ENCODE measurements around the gene FAM83E.
"Not testable (repeated sequence)": the region's sequence is repeated elsewhere in the genome, so short reads cannot be mapped to it uniquely, and the experiment has no call there.

The FAM83E gene

DNA sequence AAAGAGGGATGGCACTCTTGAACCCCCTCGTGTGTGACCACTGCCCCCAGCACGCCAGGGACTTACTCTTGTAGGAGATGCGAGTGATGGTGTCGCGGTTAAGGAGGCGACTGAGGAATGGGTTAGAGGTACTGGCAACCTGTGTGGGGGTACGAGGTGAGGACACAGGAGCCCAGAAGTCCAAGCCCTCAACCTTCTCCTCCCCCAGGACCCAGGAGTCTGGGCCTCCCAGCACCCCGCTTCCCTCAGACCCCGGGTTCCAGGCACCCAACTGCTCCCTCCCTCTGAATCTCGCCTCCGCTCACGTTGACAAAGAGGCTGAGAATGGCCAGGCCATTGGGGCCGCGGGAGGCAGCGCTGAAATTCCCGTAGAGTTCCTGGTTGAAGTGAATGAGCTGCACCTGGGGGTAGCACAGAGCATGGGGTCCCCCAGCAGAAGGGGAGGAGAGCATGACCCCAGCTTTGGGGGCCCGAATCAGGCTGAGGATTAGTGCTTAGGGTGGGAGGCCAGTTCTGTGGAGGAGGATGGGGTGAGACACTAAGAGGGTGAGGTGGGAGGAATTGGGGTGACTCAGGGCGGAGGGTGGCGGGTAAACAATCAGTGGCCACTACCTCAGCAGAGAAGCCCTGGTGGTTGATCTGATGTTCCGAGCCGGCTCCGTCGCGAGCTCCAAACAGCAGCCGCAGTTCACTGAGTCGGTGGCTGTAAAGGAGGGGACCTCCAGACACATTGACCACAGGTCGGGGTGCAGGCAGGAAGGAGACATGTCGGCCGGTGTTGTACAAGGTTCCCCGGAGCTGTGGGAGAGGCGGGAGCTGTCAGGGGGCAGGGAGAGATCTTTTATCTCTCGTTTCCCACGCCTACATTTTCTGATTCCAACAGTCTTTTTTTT lies 24.9 kb upstream of the FAM83E start:
- no peak for DNase-seq (ENCODE audit: low spot score)

DNA sequence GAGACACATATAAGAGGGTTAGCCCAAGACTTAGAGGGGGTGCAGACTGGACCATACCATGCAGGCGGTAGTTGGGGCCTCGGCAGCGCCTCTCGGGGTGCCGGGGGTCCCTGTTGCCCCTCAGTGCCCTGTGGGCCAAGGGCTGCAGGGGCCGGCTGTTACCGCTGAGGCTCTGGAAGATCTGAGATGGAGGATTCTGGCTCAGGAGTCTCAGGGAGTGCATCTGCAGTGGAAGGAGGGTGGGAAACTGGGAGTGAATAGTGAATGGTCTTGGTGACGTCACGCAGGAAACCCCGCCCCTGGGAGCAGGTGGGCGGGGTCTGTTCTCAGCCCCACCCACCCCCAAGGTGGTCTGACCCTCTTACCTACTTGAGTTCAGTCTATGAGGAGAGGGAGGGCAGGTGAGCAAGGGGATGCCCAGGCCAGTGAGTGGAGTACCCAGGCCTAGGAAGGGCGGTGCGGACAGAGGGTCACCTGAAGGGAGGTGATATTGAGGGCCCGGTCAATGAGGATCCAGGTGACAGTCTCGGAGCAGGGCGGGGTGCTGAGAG lies 24.0 kb upstream of the FAM83E start:
- DNase-seq (ENCODE audit: low spot score), result no peak

DNA sequence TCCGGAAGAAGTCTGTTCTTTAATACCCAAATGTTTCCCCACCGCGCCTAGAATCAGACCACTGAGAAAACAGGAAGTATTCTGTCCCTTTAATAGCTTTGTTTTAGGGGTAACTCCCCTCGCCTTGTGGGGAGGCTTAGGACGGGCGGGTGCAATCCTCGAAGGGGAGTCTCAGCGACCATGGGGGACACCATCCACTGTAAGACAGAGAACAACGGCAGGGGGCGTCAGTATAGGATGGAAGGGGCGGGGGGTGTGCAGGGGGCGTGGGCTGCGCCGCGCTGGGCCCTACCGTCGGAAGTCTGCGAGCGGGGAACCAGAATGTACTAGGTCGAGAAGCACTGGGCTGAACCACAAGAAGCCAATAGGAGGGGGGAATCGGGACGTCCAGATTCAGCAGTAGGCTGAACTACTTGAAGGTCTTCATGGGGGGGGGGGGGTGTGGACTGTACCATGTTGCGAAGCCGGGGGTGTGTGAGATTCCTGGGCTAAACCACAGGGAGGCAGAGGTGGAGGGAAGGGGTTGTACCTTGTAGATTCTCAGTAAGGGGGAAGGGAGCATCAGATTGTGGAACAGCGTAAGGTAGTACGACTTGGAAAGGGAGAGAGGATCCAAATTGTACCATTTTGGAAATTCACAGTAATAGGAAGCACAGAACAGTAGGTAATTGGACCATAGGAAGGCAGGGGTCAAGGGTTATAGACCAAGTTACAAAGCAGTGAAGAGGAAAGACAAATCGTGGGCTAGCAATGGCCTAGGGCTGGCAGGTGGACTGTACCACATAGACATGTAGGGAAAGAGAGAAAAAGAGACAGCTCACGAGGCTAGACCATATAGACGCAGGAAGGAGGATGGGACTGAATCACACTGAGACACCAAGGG lies 23.3 kb upstream of the FAM83E start:
- peak; percentile 95 for DNase-seq (ENCODE audit: low spot score)

DNA sequence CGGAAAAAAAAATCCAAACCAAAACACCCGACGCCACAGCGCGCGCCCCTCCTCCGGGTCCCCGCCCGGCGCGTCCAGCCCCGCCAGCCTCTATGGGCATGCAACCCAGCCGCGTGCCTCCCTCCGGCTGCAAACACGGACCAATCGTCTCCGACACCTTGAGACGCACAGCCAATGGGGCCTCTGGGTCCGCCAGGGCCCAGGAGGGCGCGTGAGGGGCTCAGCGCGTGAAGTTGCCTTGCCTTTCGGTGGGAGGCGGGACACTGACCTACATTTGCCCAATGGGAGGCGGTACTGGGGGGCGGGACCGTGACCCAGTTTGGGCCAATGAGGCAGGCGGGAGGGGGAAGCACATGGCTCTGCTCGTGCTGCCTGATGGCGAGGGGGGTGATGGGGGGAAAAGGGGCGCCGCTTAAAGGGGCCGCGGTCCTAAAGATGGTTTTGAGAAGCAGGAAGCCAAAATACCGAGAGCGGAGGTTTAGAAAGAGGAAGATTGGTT lies 22.6 kb upstream of the FAM83E start:
- peak; percentile 99 for DNase-seq (ENCODE audit: low spot score)

DNA sequence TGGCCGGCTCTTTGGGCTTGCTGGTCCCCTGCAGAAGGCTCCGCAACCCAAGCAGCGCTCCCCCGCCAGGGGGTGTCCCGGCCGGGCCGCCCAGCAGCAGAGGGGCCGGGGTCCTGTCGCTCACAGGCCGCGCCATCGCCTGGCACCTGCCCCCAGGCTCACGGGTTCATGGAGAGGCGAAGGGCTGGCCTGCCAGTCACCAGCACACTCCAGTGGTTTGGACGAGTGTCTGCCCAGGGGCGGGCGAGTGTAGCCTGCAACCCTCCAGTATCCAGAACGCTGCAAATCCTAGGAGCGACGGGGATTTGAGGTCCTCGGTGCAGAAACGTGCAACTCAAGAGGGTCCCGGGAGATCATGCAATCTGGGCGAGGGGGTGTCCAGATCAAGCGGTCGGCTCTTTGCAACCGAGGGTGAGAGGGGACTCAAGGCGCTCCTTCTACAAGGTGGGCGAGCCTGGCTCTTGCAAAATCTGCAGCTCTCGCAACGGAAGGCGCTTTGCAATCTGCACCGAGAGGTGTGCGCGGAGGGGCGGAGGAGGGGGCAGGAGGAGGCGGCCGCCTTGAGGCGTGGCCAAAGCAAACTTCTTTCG lies 22.1 kb upstream of the FAM83E start, which contains the start of gene DBP:
Gene DBP (minus strand): TSS at position 521 of the 590 bp plus-strand sequence. CDS start 385 bp downstream, at position 136.
- no peak for DNase-seq (ENCODE audit: low spot score)

GRCh38 chr19:48635966-48636858 lies 21.3 kb upstream of the FAM83E start:
- DNase-seq (ENCODE audit: low spot score), result no peak

GRCh38 chr19:48635263-48635965 lies 20.5 kb upstream of the FAM83E start:
- peak; percentile 65 for DNase-seq (ENCODE audit: low spot score)

GRCh38 chr19:48634424-48635262 lies 19.8 kb upstream of the FAM83E start:
- peak; percentile 92 for DNase-seq (ENCODE audit: low spot score)

GRCh38 chr19:48634036-48634342 lies 19.1 kb upstream of the FAM83E start:
- no peak for DNase-seq (ENCODE audit: low spot score)

DNA sequence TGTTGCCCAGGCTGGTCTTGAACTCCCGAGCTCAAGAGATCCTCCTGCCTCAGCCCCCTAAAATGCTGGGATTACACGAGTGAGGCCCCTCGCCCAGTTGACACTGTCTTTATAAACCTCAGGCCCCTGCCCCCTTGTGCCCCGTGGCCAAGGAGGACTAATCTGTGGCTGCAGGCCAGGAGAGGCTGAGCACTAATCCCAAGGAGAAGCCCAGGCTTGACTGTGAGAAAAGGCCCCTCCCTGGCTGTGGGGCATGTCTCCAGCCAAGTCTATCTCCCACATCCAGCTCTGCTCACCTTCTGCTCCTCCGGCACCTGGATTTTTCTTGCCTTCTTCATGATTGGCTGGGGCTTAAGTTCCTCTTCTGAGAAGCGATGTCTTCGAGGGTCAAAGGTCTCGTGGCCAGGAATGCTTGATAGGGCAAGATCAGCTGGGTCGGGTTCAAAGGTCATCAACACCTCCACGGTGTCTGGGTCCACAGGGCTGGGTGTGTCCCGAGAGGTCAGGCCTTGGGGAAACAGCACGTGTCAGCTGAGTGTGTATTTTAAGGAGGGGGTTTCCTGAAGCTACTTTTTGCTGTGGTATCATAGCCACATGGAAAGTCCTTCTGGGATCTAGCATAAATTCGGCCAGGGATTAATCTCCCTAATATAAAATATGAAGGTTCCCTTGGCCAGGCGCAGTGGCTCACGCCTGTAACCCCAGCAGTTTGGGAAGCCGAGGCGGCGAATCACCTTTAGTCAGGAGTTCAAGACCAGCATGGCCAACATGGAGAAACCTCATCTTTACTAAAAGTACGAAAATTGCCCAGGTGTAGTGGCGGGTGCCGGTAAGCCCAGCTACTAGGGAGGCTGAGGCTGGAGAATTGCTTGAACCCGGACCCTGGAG lies 18.5 kb upstream of the FAM83E start:
- no peak for DNase-seq (ENCODE audit: low spot score)

DNA sequence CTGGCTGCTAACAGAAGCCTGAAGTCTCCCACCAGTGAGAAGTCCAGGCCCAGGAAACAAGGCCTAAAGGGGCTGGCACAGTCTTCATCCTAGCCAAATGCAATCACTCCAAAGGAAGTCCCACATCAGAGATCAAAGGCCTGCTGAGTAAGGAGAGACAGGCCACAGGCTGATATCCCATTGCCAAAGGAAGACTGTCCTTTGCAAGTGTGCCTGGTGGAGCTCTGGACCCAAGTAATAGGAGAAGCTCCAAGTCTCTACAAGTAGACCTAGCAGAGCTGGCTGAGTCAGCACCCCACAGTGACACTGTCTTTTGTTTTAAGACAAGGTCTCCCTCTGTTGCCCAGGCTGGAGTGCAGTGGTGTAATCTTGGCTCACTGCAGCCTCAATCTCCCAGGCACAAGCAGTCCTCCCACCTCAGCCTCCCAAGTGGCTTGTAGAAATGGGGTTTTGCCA lies 17.8 kb upstream of the FAM83E start:
- no peak for DNase-seq (ENCODE audit: low spot score)

DNA sequence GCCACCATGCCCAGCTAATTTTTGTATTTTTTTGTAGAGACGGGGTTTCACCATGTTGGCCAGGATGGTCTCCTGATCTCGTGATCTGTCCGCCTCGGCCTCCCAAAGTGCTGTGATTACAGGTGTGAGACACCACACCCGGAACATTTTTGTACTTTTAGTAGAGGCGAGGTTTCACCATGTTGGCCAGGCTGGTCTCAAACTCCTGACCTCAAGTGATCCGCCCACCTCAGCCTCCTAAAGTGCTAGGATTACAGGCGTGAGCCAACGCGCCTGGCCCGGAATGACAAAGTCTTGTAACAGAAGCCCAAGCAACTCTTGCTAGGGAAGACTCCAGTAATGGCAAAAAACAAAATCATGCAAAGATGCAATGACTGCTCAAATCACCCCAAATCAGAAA lies 17.4 kb upstream of the FAM83E start:
- not testable (repeated sequence) for DNase-seq (ENCODE audit: low spot score)

- no peak for DNase-seq (ENCODE audit: low spot score)
Observed at GRCh38 chr19:48631225-48631624, 16.3 kb upstream of the FAM83E start.

DNA sequence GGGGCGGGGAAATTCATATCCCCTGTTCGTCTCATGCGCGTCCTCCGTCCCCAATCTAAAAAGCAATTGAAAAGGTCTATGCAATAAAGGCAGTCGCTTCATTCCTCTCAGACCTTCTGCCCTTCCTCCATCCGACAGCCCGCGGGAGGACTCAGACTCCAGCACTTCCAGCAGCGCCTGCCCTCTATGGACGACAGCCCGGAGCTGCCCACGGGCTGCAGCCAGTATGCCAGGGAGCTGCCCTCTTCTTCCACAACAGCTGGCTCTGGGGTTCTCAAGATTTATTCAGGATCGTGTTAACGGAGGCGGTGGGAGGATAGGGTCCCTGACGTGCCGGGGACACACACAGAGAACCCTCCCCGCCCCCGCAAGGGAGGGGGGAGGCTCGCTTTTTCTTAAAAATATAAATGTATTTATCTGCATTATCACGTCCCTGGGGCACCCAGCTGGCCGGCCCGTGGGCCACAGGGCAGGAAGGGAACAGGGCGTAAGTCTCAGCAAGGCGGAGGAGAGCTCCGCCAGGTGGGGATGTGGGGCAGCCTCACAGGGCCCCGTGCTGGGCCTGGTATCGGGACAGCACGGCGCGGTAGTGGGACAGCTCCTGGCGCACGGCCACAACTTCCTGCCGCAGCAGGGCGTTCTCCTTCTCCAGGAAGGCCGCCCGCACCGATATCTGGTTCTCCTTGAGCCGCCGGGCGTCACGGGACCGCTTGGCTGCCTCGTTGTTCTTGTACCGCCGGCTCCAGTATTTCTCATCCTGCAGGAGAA lies 15.6 kb upstream of the FAM83E start:
- no peak for DNase-seq (ENCODE audit: low spot score)

- no peak for DNase-seq (ENCODE audit: low spot score)
Observed at GRCh38 chr19:48629599-48630295, 14.9 kb upstream of the FAM83E start.

GRCh38 chr19:48629297-48629598 lies 14.4 kb upstream of the FAM83E start:
- DNase-seq (ENCODE audit: low spot score), result no peak
